ENCODE data around the gene IZUMO4.

Gene IZUMO4

GRCh38 chr19:2059422-2060201 lies 37.1 kb upstream of the IZUMO4 start:
- DNase-seq (ENCODE audit: low spot score), result no peak

DNA sequence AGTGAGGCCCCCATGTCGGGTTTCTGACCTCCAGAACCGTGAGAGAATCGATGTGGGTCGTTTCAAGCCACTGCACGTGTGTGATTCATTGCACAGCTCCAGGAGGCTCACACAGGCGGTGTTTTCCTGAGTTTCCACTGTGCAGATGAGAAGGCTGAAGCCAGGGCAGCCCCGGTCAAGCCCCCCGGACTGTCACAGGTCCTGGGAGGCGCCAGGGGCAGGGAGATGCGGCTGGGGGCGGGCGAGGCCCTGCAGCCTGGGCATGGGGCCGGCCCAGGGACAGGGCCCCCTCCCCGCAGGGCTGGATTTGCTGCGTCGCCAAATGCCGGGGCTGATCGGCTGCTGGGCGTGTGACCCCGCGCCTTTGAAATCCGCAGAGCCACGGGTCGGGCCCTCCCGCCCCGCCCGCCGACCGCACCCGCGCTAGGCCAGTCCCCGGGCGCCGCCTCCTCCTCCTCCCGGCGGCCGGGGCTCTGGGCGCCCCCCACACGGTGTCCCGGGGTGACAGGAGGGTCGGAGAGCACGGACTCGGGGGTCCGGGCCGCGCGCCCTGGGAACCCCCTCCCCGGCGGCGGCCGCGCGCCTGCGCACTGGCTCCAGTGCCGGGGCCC lies 35.7 kb upstream of the IZUMO4 start:
- DNase-seq (ENCODE audit: low spot score), result no peak

DNA sequence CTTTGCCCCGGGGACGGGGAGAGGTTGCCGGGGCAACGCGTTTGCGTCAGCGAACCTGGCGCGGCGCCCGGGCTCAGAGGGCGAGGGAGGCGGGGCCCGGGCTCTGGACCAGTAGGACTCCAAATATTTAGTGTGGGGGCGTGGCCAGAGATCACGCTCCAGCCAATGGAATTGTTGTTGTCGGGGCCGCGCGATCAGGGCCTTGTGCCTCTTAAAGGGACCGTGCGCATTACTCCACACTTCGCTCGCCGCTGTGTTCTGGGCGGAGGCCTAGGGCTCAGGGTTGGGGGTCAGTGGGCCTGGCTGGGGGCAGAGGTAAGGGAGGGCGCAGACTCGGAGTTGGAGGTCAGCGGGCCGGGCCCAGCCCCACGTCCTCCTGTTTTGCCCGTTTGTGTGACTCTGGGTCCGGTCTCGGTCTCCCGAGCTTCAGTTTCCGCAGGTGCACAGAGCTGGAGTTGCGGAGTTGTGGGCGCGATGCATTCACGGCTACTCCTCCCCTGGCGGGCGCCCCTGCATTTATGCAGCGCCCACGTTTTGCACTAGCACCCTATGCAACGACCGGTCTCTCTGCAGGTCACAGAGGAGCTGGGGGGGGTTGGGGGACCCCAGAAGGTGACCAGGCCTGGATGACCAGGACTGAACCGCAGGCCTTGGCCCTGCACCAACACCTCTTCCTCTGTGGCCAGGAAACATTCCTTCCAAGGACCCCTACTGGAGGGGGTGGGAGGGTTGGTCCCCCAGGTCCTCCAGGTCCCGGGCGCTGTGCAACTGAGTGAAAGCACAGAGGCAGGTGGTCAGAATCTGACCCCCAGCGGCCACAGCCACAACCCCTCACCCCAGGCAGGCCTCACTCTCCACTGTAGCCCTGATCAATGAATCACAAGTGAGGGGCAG lies 35.0 kb upstream of the IZUMO4 start:
- peak; percentile 100 for DNase-seq (ENCODE audit: low spot score)

- DNase-seq (ENCODE audit: low spot score), result no peak
Observed at GRCh38 chr19:2062389-2062729, 34.4 kb upstream of the IZUMO4 start.

- DNase-seq (ENCODE audit: low spot score), result no peak
Observed at GRCh38 chr19:2062770-2063169, 33.9 kb upstream of the IZUMO4 start.

DNA sequence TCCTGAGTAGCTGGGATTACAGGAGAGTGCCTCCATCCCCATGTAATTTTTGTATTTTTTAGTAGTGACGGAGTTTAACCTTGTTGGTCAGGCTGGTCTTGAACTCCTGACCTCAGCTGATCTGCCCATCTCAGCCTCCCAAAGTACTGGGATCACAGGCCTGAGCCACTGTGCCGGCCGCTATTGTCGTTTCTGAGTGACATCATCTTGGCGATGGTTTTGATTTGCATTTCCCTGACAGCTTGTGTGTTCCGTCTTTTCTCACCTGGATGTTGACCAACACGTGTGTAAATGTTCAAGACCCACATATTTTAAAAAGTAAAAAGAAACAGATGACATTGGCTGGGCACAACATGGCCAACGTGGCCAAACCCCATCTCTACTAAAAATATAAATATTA lies 32.9 kb upstream of the IZUMO4 start:
- no peak for DNase-seq (ENCODE audit: low spot score)

DNA sequence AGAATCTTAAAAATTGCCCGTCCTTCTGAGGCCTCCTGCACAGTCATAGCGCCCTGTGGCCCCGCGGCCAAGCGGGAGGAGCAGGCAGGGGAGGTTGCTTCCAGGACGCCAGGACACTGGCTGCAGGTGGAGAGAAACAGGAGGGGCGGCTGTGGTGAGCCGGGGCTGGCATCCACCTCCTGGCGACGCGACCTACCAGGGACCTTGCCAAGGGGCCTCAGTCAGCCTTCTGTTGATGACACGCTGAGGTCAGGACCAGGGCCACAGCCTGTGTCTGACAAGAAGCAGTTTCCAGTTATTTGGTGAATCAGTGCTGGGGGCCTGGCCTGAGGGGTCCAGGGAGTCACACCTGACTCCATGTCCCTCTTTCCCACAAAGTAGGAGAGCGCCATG lies 32.3 kb upstream of the IZUMO4 start:
- DNase-seq (ENCODE audit: low spot score), result no peak

GRCh38 chr19:2064788-2065524 lies 31.8 kb upstream of the IZUMO4 start:
- DNase-seq (ENCODE audit: low spot score), result no peak

- no peak for DNase-seq (ENCODE audit: low spot score)
Observed at GRCh38 chr19:2070436-2070827, 26.3 kb upstream of the IZUMO4 start.

- no peak for DNase-seq (ENCODE audit: low spot score)
Observed at GRCh38 chr19:2070986-2071673, 25.6 kb upstream of the IZUMO4 start.

GRCh38 chr19:2072757-2073551 lies 23.8 kb upstream of the IZUMO4 start:
- DNase-seq (ENCODE audit: low spot score), result no peak

DNA sequence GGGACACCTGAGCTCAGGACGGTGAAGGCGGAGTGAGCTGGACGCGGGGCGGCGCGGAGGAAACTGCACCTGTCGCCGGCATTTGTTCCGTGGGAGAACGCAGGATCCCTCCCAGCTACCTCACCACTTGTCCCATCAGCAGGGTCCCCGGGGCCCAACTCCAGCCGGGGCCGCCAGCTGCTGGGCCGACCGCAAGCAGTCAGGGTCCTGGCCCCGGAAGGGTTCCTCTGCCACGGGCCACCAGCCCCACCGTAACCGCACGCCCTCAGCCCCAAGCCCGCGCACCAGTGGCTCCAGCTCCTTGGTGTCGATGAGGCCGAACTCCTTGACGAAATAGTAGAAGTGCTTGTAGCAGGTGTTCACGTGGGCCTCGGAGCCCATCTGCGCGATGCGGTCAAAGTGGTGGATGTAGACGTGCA lies 20.2 kb upstream of the IZUMO4 start:
- no peak for DNase-seq (ENCODE audit: low spot score)

DNA sequence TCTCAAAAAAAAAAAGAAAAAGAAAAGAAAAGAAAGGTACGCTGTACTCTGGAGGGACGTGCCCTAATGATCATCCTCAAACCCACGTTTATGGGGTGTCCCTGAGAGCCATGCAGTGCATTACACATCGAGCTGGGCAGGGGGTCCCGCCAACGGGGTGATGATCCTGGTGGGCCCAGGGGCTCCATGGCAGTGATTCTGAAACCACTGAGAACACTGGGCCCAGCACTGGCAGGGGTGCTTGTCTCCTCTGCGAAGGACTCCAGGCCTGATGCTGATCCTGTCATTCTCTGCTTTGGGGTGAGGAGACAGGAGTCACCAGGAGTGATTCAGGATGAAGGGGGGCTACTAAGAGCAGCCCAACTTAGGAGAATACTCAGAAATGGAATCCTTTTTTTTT lies 19.3 kb upstream of the IZUMO4 start:
- no peak for DNase-seq (ENCODE audit: low spot score)

DNA sequence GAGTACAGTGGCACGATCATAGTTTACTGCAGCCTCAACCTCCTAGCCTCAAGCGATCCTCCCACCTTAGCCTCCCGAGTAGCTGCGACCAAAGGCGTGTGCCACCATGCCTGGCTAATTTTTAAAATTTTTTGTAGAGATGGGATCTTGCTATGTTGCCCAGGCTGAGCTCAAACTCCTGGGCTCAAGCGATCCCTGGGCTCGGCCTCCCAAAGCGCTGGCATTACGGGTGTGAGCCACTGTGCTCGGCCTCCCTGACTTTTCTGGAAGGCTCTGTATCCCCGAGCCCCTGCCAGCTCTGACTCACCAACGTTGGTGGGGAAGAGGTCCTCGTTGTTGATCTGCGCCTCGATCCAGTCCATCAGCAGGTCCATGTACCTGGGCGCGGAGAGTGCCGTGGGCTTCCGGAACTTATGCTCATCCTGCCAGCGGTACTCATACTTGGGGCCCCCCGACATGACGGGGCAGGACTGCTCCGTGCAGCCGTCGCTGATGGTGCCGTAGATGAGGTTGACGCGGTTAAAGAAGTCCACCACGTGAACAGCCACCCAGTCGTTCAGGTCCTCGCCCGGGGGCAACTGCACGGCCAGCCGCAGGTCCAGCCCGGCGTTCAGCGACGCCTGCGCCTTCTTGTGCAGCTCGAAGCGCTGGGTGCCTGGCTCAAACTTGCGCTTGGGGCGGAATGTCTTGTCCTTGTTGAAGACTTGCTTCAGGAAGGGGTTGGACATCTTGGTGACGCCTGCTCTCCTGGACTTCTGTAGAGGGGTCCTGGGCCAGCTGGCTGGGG lies 18.7 kb upstream of the IZUMO4 start:
- DNase-seq (ENCODE audit: low spot score), result no peak

- DNase-seq (ENCODE audit: low spot score), result no peak
Observed at GRCh38 chr19:2079076-2079864, 17.4 kb upstream of the IZUMO4 start.

- no peak for DNase-seq (ENCODE audit: low spot score)
Observed at GRCh38 chr19:2079865-2080301, 16.8 kb upstream of the IZUMO4 start.

- no peak for DNase-seq (ENCODE audit: low spot score)
Observed at GRCh38 chr19:2080336-2080988, 16.3 kb upstream of the IZUMO4 start.

Data from left forelimb (tissue), 1 donor.